Gastroesophageal sphincter (tissue), 3 donors: Measurements from ENCODE around the gene EIF2AK3.
A peak's percentile ranks its signal among the peaks of the same experiment; 100 is the strongest.

Experiments
- CTCF ChIP-seq, 4 experiments: fragments of 200-600 bp in 2 of 4; fragments of 450-650 bp in 2 of 4; sonication (generic) in 1 of 4; IDR thresholded peaks; one replicate each; pipeline ENCODE4 v1.5.1; 2017 to 2019; ENCODE audit warnings: antibody characterized with exemption in 4 of 4, mild to moderate bottlenecking in 2 of 4, moderate library complexity in 2 of 4
- EP300 ChIP-seq: sonication (generic); formaldehyde crosslinking; IDR thresholded peaks from one replicate; pipeline ENCODE4 v1.6.1; 2017; ENCODE audit warnings: antibody characterized with exemption, mild to moderate bottlenecking
- POLR2A ChIP-seq, 2 donors: fragments of 450-650 bp; IDR thresholded peaks; one replicate each; pipeline ENCODE4 v1.6.1; 2017; ENCODE audit warnings: antibody characterized with exemption in 2 of 2, mild to moderate bottlenecking in 2 of 2, moderate library complexity in 1 of 2
- POLR2AphosphoS5 ChIP-seq: sonication (generic); formaldehyde crosslinking; IDR thresholded peaks from one replicate; pipeline ENCODE4 v1.6.1; 2017; ENCODE audit warnings: antibody characterized with exemption

- no peak for TF ChIP-seq POLR2A (IDR thresholded peaks at IDR 0.05)
- no peak for TF ChIP-seq EP300
- TF ChIP-seq CTCF (IDR thresholded peaks at IDR 0.05), result peak; percentile 69 to 85 (median 72)
- TF ChIP-seq POLR2AphosphoS5, result no peak
These were observed 44.6 kb upstream of the EIF2AK3 start for GRCh38 chr2:88671786-88672427.
